ENCODE measurements around the gene ABCG1.

Gene ABCG1

DNA sequence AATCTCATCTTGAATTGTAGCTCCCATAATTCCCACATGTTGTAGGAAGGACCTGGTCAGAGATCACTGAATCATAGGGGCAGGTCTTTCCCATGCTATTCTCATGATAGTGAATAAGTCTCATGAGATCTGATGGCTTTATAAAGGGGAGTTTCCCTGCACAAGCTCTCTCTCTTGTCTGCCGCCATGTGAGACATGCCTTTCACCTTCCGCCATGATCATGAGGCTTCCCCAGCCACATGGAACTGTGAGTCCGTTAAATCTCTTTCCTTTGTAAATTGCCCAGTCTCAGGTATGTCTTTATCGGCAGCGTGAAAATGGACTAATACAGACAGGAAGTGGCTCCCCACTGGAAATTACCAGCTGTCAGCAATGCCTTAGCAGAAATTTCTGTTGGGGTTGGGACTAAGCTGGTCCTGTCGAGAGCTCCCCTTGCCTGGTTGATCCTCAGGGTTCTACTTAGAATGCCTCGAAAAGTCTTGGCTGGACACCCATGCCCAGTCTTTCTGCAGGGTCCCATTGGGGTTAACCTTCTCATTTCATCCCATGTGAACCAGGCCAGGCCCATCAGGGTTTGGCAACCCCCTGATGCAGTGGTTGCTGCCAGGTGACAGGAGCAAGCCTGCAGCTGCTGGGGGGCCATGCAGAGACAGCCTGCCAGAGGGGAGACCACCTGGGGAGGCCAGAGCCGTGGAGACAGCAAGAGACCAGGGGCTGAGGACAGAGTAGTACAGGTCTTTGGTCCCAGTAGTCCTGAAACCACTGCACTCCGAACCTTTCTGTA lies 2.8 kb upstream of the ABCG1 start:
- TF ChIP-seq, protein P1, sequence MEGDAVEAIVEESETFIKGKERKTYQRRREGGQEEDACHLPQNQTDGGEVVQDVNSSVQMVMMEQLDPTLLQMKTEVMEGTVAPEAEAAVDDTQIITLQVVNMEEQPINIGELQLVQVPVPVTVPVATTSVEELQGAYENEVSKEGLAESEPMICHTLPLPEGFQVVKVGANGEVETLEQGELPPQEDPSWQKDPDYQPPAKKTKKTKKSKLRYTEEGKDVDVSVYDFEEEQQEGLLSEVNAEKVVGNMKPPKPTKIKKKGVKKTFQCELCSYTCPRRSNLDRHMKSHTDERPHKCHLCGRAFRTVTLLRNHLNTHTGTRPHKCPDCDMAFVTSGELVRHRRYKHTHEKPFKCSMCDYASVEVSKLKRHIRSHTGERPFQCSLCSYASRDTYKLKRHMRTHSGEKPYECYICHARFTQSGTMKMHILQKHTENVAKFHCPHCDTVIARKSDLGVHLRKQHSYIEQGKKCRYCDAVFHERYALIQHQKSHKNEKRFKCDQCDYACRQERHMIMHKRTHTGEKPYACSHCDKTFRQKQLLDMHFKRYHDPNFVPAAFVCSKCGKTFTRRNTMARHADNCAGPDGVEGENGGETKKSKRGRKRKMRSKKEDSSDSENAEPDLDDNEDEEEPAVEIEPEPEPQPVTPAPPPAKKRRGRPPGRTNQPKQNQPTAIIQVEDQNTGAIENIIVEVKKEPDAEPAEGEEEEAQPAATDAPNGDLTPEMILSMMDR (IDR thresholded peaks at IDR 0.05; ENCODE audit: insufficient read depth, low read depth, low read length, missing control alignments) = no peak
- H3K4me3 ChIP-seq (ENCODE audit: low read length) = no peak overlapping the region
- no peak for DNase-seq (ENCODE audit: low read depth)

DNA sequence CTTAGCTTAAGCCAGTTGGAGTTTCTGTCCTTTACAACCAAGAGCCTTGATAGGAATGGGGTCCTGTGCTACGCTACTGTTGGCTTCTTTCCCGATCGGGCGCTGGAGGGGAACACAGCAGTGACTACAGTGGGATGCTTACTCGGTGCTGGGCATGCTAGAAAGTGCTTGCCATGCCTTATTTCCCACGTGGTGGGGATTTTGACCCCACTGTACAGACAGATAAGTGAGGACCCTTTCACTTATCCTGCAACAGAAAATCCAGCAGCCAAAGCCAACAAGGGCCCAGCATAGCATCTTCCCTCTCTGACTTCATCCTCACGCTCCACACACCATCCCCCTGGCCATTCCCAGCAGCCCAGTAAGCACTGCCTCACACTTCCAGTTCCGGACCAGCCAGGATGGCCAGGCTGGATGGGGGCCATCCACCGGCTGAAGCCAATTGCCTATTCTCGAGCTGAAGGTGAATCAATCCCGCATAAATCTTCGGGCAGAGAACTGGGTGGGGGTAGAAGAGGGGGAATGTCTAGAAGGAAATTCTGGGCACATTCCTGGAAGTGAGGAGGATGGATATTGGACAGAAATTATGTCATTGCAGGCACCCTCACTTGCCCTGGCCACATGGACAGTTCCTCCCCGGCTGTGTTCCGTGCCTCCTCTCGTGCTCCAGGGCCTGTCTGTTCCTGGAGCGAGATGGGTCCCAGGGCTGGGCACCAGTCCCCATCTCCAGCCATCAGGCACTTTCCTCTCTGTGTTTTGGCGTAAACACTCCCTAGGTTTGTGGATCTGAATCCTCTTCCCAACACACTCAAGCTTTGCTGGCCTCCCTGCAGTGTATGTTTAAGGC lies 2.0 kb upstream of the ABCG1 start:
- TF ChIP-seq, protein P1 (IDR thresholded peaks at IDR 0.05; ENCODE audit: insufficient read depth, low read depth, low read length, missing control alignments) = no peak
- no peak for DNase-seq (ENCODE audit: low read depth)
- H3K4me3 ChIP-seq (ENCODE audit: low read length) = no peak overlapping the region

- TF ChIP-seq, protein P1 (IDR thresholded peaks at IDR 0.05; ENCODE audit: insufficient read depth, low read depth, low read length, missing control alignments) = no peak
- DNase-seq (ENCODE audit: low read depth) = no peak
- peak overlapping the region; percentile 60 for H3K4me3 ChIP-seq (ENCODE audit: low read length)
Measured at GRCh38 chr21:42219606-42220137, 732 bp downstream of the ABCG1 start.

DNA sequence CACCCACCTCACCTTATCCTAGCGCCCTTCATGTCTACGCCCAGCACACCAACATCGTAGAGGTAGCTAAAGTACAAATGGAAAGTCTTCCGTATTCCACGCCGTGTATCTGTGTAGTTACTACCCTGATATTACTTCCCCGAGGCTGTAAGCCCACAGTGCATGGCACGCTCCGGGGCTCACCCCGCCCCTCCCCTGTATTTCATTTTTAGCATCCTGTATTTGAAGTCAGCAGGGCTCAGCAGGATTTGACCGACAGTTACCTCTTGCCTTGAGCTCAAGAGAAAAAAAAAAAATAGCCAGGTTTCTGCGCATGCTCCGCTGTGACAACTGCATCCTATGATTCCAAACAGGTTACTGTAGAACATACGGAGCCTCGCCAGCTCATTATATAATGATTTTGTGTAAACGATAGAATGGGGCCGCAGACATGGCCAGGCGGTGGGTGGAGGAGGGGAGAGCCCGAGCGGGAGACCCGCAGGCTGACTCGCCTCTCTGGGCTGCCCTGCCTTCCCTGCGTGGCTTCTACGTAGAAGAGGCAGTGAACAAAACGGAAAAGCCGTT lies 1.3 kb downstream of the ABCG1 start:
- peak; percentile 89 for DNase-seq (ENCODE audit: low read depth)
- TF ChIP-seq, protein P1 (IDR thresholded peaks at IDR 0.05; ENCODE audit: insufficient read depth, low read depth, low read length, missing control alignments) = no peak
- peak overlapping the region; percentile 60 for H3K4me3 ChIP-seq (ENCODE audit: low read length)

GRCh38 chr21:42221581-42222345 lies 2.8 kb downstream of the ABCG1 start:
- DNase-seq (ENCODE audit: low read depth) = peak; percentile 67
- H3K4me3 ChIP-seq (ENCODE audit: low read length) = no peak overlapping the region
- TF ChIP-seq, protein P1 (IDR thresholded peaks at IDR 0.05; ENCODE audit: insufficient read depth, low read depth, low read length, missing control alignments) = no peak

- DNase-seq (ENCODE audit: low read depth) = no peak
- H3K4me3 ChIP-seq (ENCODE audit: low read length) = no peak overlapping the region
- TF ChIP-seq, protein P1 (IDR thresholded peaks at IDR 0.05; ENCODE audit: insufficient read depth, low read depth, low read length, missing control alignments) = no peak
Measured at GRCh38 chr21:42222386-42222785, 3.4 kb downstream of the ABCG1 start.

All from epithelial cell of esophagus (primary cell).